Measurements from ENCODE around the gene ZFHX2. TPM values are rescaled to one million over a fixed set of nuclear protein-coding genes. Genes with fewer than 3 reads are reported as not detected.
A peak's percentile ranks its signal among the peaks of the same experiment; 100 is the strongest.

Gene ZFHX2
- total and polyA plus RNA-seq, 2 of the 13 experiments (the other 11 are each of a cell fraction or from before 2014, with no cell fraction given) = 0.17 to 0.44 TPM

GRCh38 chr14:23539248-23540140, 12.1 kb downstream of the ZFHX2 start (continued):
- no peak for TF ChIP-seq SNAPC5 (CRISPR knock-in tag; IDR thresholded peaks at IDR 0.05; ENCODE audit: borderline replicate concordance)
- TF ChIP-seq HDAC1 (CRISPR knock-in tag; IDR thresholded peaks at IDR 0.05) = no peak
- TF ChIP-seq ARNTL (CRISPR knock-in tag; IDR thresholded peaks at IDR 0.05) = no peak
- TF ChIP-seq ZNF382 (CRISPR knock-in tag; IDR thresholded peaks at IDR 0.05; ENCODE audit: borderline replicate concordance) = no peak
- TF ChIP-seq HOXA9 (CRISPR knock-in tag; IDR thresholded peaks at IDR 0.05; ENCODE audit: borderline replicate concordance) = no peak
- TF ChIP-seq TOPORS (CRISPR knock-in tag; IDR thresholded peaks at IDR 0.05) = no peak
- no peak for TF ChIP-seq YEATS4 (CRISPR knock-in tag; IDR thresholded peaks at IDR 0.05; ENCODE audit: borderline replicate concordance)
- TF ChIP-seq IRX3 (CRISPR knock-in tag; IDR thresholded peaks at IDR 0.05; ENCODE audit: borderline replicate concordance, low read depth) = no peak
- no peak for TF ChIP-seq MEF2D (CRISPR knock-in tag; IDR thresholded peaks at IDR 0.05)
- TF ChIP-seq TEAD2 (CRISPR knock-in tag; IDR thresholded peaks at IDR 0.05) = no peak
- no peak for TF ChIP-seq SMARCC2 (IDR thresholded peaks at IDR 0.05)
- TF ChIP-seq DNMT1 (CRISPR knock-in tag; IDR thresholded peaks at IDR 0.05) = no peak
- no peak for TF ChIP-seq DDIT3 (CRISPR knock-in tag; IDR thresholded peaks at IDR 0.05)
- TF ChIP-seq NFE2L2 (IDR thresholded peaks at IDR 0.05; ENCODE audit: low read length) = no peak
- TF ChIP-seq CENPX (CRISPR knock-in tag; IDR thresholded peaks at IDR 0.05) = no peak
- no peak for TF ChIP-seq ZNF713 (CRISPR knock-in tag; IDR thresholded peaks at IDR 0.05)
- TF ChIP-seq ZBTB4 (CRISPR knock-in tag; IDR thresholded peaks at IDR 0.05; ENCODE audit: borderline replicate concordance) = 0 out of 2 replicates have a peak, but pooled peaks have one; percentile 54
- TF ChIP-seq TARDBP (CRISPR knock-in tag; IDR thresholded peaks at IDR 0.05) = no peak
- TF ChIP-seq CBFB (CRISPR knock-in tag; IDR thresholded peaks at IDR 0.05) = no peak
- no peak; the same call in 1 of the 2 replicates for TF ChIP-seq PHF8 (CRISPR knock-in tag; IDR thresholded peaks at IDR 0.05)
- no peak for TF ChIP-seq ATRX (CRISPR knock-in tag; IDR thresholded peaks at IDR 0.05; ENCODE audit: borderline replicate concordance)
- no peak for TF ChIP-seq ZNF484 (CRISPR knock-in tag; IDR thresholded peaks at IDR 0.05; ENCODE audit: borderline replicate concordance, low read depth)
- TF ChIP-seq DMTF1 (CRISPR knock-in tag; IDR thresholded peaks at IDR 0.05) = no peak
- no peak for TF ChIP-seq ZNF460 (CRISPR knock-in tag; IDR thresholded peaks at IDR 0.05; ENCODE audit: borderline replicate concordance)

All from HepG2 (cell line).